ENCODE measurements around the gene ATF7. TPM values are rescaled to one million over a fixed set of nuclear protein-coding genes. Genes with fewer than 3 reads are reported as not detected.

The ATF7 gene
- polyA plus RNA-seq, 3 donors, result 21.7 to 27.9 (median 24.4) TPM

- no peaks in the 10 kb centered on the region for H3K9me3 ChIP-seq (replicated peaks in 1 of 2; ENCODE audit: control insufficient read depth in 1 of 2, insufficient read depth in 1 of 2, low read length in 2 of 2)
- H3K4me1 Mint-ChIP-seq, result no peaks in the 10 kb centered on the region
- H3K36me3 Mint-ChIP-seq, result peaks cover 88 to 99% of the 10 kb centered on the region in 2 donors
- no CpG with 5 or more reads among the region's 1 CpG for WGBS (ENCODE audit: insufficient coverage)
- TF ChIP-seq CTCF (IDR thresholded peaks at IDR 0.05), result no peak
- H3K4me3 Mint-ChIP-seq, result no peak overlapping the region
- peaks cover 96 to 99% of the 10 kb centered on the region in 2 donors for H3K36me3 ChIP-seq (replicated peaks in 1 of 2; ENCODE audit: control insufficient read depth in 1 of 2, insufficient read depth in 2 of 2, low read length in 2 of 2)
- no peaks in the 10 kb centered on the region for H3K4me1 ChIP-seq (ENCODE audit: control insufficient read depth in 1 of 2, insufficient read depth in 2 of 2, low read length in 2 of 2)
- no peak overlapping the region for H3K4me3 ChIP-seq (replicated peaks in 1 of 3; ENCODE audit: low read depth in 2 of 3, low read length in 3 of 3)
- H3K27me3 ChIP-seq (ENCODE audit: control insufficient read depth in 2 of 2, insufficient read depth in 2 of 2, low read length in 2 of 2), result no peaks in the 10 kb centered on the region
- peak overlapping the region in 1 of 2 donors; percentile 26 for H3K27ac ChIP-seq (ENCODE audit: low read depth in 1 of 2, low read length in 2 of 2)
- H3K9ac ChIP-seq (ENCODE audit: insufficient read depth, low read length, poor library complexity, severe bottlenecking), result no peak overlapping the region
- no peak for DNase-seq
- peaks cover 95% of the 10 kb centered on the region for H4K20me1 ChIP-seq (ENCODE audit: insufficient read depth, low read length)
- H3K27ac Mint-ChIP-seq, result peak overlapping the region in 1 of 7 donors; percentile 3
- peaks cover 0 to 2% (median 0%) of the 10 kb centered on the region in 3 donors for H3K27me3 Mint-ChIP-seq (ENCODE audit: low read depth in 3 of 3)
- H3K4me2 ChIP-seq (replicated peaks; ENCODE audit: extremely low read depth, low read length, poor library complexity, severe bottlenecking), result no peak overlapping the region
- H3K79me2 ChIP-seq (ENCODE audit: insufficient read depth, low read length), result peaks cover 93% of the 10 kb centered on the region
- intact Hi-C loops (cut with micrococcal nuclease), result no loop called here
- no peaks in the 10 kb centered on the region for H3K9me3 Mint-ChIP-seq
- H2AFZ ChIP-seq (ENCODE audit: insufficient read depth, low read depth, low read length, poor library complexity, severe bottlenecking), result no peak overlapping the region
Measured at GRCh38 chr12:53472056-53472582, 154.1 kb downstream of the ATF7 start.

- no peak for TF ChIP-seq CTCF (IDR thresholded peaks at IDR 0.05)
- no peak for DNase-seq
- Histone ChIP-seq H3K4me3 (replicated peaks in 1 of 3; ENCODE audit: low read depth in 2 of 3, low read length in 3 of 3) (no peak overlapping the region), H3K9ac (ENCODE audit: insufficient read depth, low read length, poor library complexity, severe bottlenecking) (no peak overlapping the region), H3K27ac (ENCODE audit: low read depth in 1 of 2, low read length in 2 of 2) (no peak overlapping the region), H3K9me3 (replicated peaks in 1 of 2; ENCODE audit: control insufficient read depth in 1 of 2, insufficient read depth in 1 of 2, low read length in 2 of 2) (no peaks in the 10 kb centered on the region), H2AFZ (ENCODE audit: insufficient read depth, low read depth, low read length, poor library complexity, severe bottlenecking) (no peak overlapping the region), H3K4me1 (ENCODE audit: control insufficient read depth in 1 of 2, insufficient read depth in 2 of 2, low read length in 2 of 2) (no peaks in the 10 kb centered on the region), H3K79me2 (ENCODE audit: insufficient read depth, low read length) (peaks cover 90% of the 10 kb centered on the region), H3K36me3 (replicated peaks in 1 of 2; ENCODE audit: control insufficient read depth in 1 of 2, insufficient read depth in 2 of 2, low read length in 2 of 2) (peaks cover 96 to 99% of the 10 kb centered on the region in 2 donors), H3K27me3 (ENCODE audit: control insufficient read depth in 2 of 2, insufficient read depth in 2 of 2, low read length in 2 of 2) (no peaks in the 10 kb centered on the region), H3K4me2 (replicated peaks; ENCODE audit: extremely low read depth, low read length, poor library complexity, severe bottlenecking) (no peak overlapping the region), H4K20me1 (ENCODE audit: insufficient read depth, low read length) (peaks cover 95% of the 10 kb centered on the region)
- no CpG with 5 or more reads among the region's 1 CpG for WGBS (ENCODE audit: insufficient coverage)
- no peaks in the 10 kb centered on the region for H3K9me3 Mint-ChIP-seq
- peaks cover 0 to 2% (median 0%) of the 10 kb centered on the region in 3 donors for H3K27me3 Mint-ChIP-seq (ENCODE audit: low read depth in 3 of 3)
- no peaks in the 10 kb centered on the region for H3K4me1 Mint-ChIP-seq
- no peak overlapping the region for H3K4me3 Mint-ChIP-seq
- H3K36me3 Mint-ChIP-seq, result peaks cover 86 to 98% of the 10 kb centered on the region in 2 donors
- H3K27ac Mint-ChIP-seq, result no peak overlapping the region
- intact Hi-C loops (cut with micrococcal nuclease), result no loop called here
Measured at GRCh38 chr12:53468282-53468681, 157.9 kb downstream of the ATF7 start.

All from CD14-positive monocyte (primary cell).